Endothelial cell of umbilical vein (primary cell): ENCODE data around the gene HMGCS2. TPM values are rescaled to one million over a fixed set of nuclear protein-coding genes. Genes with fewer than 3 reads are reported as not detected.
"Not testable (repeated sequence)": the region's sequence is repeated elsewhere in the genome, so short reads cannot be mapped to it uniquely, and the experiment has no call there.

ENCODE experiments used
- BruUV-seq: library from RNA; stranded (reverse); fragments of 400-500 nt; replicated peaks from 2 replicates; lab custom pipeline; 2021; lab: Mats Ljungman, UMichigan
- CTCF ChIA-PET: fragments of 300-600, 350-600 bp; sonication (Branson Sonifier 250); formaldehyde crosslinking; loops from one replicate; lab custom pipeline; 2021; ENCODE audit warnings: antibody characterized with exemption, inconsistent platforms; lab: Charles Lee
- POLR2A ChIA-PET: fragments of 300-600, 350-600 bp; sonication (Branson Sonifier 250); formaldehyde crosslinking; loops from one replicate; lab custom pipeline; 2021; ENCODE audit warnings: antibody characterized with exemption, inconsistent platforms; lab: Charles Lee
- DNase-seq: peaks from one replicate; pipeline ENCODE4 v3.0.0-alpha.2; 2011; ENCODE audit warnings: low read depth, low spot score
- FAIRE-seq: peaks from 2 replicates; lab custom pipeline; 2011; peaks lifted over from hg19 to GRCh38; lab: Jason Lieb, UNC
- H2AFZ ChIP-seq: 2 replicates; pipeline ENCODE4 v1.6.0; 2012; ENCODE audit warnings: low read depth, low read length, control low read depth, inconsistent platforms
- H3K27ac ChIP-seq: 2 replicates; pipeline ENCODE4 v1.5.1; 2011; ENCODE audit warnings: low read depth, mild to moderate bottlenecking, control low read depth, low read length, moderate library complexity; ENCODE audit not compliant: insufficient read depth
- H3K27me3 ChIP-seq, 2 experiments: 2 replicates each; pipeline versions ENCODE4 v1.6.0 to v1.6.1; 2011; ENCODE audit warnings: low read length in 2 of 2, mixed read lengths in 1 of 2; ENCODE audit not compliant: control insufficient read depth in 2 of 2, insufficient read depth in 2 of 2
- H3K36me3 ChIP-seq, 2 experiments: 2 replicates in 1 of 2; 3 replicates in 1 of 2; pipeline ENCODE4 v1.5.1; 2011; ENCODE audit warnings: low read length in 2 of 2, mild to moderate bottlenecking in 1 of 2, moderate library complexity in 1 of 2; ENCODE audit not compliant: control insufficient read depth in 2 of 2, insufficient read depth in 2 of 2; ENCODE audit errors: extremely low read depth in 1 of 2
- H3K4me1 ChIP-seq: 3 replicates; pipeline ENCODE4 v1.5.1; 2011; ENCODE audit warnings: mild to moderate bottlenecking, low read length; ENCODE audit not compliant: control insufficient read depth, insufficient read depth; ENCODE audit errors: extremely low read depth
- H3K4me2 ChIP-seq: 2 replicates; pipeline ENCODE4 v1.6.1; 2011; ENCODE audit warnings: low read length, control low read depth, mixed read lengths; ENCODE audit not compliant: insufficient read depth
- H3K4me3 ChIP-seq, 3 experiments: fragments of 200-600 bp in 1 of 3; sonication (generic), shearing (Covaris generic) in 1 of 3; replicated peaks in 1 of 3; 2 replicates each; pipeline ENCODE4 v1.5.1; 2011 to 2016; ENCODE audit warnings: control low read depth in 3 of 3, low read length in 3 of 3, mild to moderate bottlenecking in 2 of 3, inconsistent platforms in 1 of 3, low read depth in 1 of 3, moderate library complexity in 1 of 3; ENCODE audit not compliant: insufficient read depth in 1 of 3
- H3K79me2 ChIP-seq: 2 replicates; pipeline ENCODE4 v1.6.0; 2012; ENCODE audit warnings: low read length, inconsistent platforms; ENCODE audit not compliant: control insufficient read depth, insufficient read depth
- H3K9ac ChIP-seq: replicated peaks from 2 replicates; pipeline ENCODE3; 2011; ENCODE audit warnings: low read length, control low read depth; ENCODE audit not compliant: insufficient read depth; ENCODE audit errors: extremely low read depth
- H3K9me1 ChIP-seq: replicated peaks from 3 replicates; pipeline ENCODE4 v1.6.0; 2011; ENCODE audit warnings: mild to moderate bottlenecking, low read length; ENCODE audit not compliant: control insufficient read depth, insufficient read depth; ENCODE audit errors: extremely low read depth
- H3K9me3 ChIP-seq: replicated peaks from 2 replicates; pipeline ENCODE4 v1.5.1; 2012; ENCODE audit warnings: low read length, inconsistent platforms; ENCODE audit not compliant: control insufficient read depth, insufficient read depth
- H4K20me1 ChIP-seq: replicated peaks from 2 replicates; pipeline ENCODE3; 2011; ENCODE audit warnings: mild to moderate bottlenecking, low read length; ENCODE audit not compliant: control insufficient read depth, insufficient read depth; ENCODE audit errors: extremely low read depth
- MYC ChIP-seq: IDR thresholded peaks from one replicate; pipeline ENCODE4 v1.6.1; 2011; ENCODE audit warnings: mild to moderate bottlenecking, low read depth, low read length
- dilution Hi-C: fragments of 300-500 bp; cut with MboI; formaldehyde crosslinking; loops from one replicate; pipeline ENCODE4 v1.15.0; 2019; ENCODE audit warnings: low sequenced_read_pairs; ENCODE audit not compliant: extremely low pct_ligation_motif_present
- intact Hi-C: fragments of 100-400 bp; cut with micrococcal nuclease; formaldehyde crosslinking; loops from one replicate; pipeline ENCODE4 v1.10.0; 2022
- polyA plus RNA-seq, 4 experiments: library from polyadenylated mRNA; depleted of rRNA in 3 of 4; stranded (reverse) in 3 of 4; unstranded in 1 of 4; fragments of >200 nt; gene quantifications; 2 replicates each; pipeline versions ENCODE4 v1.2.1 to v1.2.3, GENCODE V29; 2011 to 2012; ENCODE audit warnings: missing spikeins in 1 of 4
- total RNA-seq: library from RNA; stranded (reverse); gene quantifications from 2 replicates; pipeline ENCODE4 v1.2.3, GENCODE V29; 2021

Gene HMGCS2
- total and polyA plus RNA-seq, 2 donors (not counting 3 experiments of a cell fraction or from before 2014, with no cell fraction given) = not detected

DNA sequence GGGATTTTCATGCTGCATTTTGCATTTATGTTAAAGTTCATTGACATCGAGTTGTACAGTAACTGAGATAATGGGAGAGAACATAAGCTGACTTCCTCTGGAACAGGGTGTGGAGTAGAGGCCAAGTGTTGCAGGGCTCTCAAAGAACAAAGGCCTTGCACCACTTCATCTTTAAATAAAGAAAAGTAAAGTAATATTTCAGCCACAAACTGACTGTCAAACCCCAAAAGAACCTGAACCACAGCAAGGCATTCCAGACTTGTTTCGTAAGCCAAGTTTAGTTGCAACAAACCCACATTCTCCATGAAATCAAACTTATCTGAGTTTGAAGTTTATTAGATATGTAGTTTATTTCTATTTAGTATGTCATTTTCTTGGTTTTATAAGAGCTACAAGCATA, 19.1 kb upstream of the HMGCS2 start:
- no TSS peak for BruUV-seq
- POLR2A ChIA-PET = no interaction called here
- peaks cover 7 to 12% of the 10 kb centered on the region in 2 experiments for H3K27me3 ChIP-seq
- dilution Hi-C loops = no loop called here
- no peaks in the 10 kb centered on the region for H3K79me2 ChIP-seq
- no peak overlapping the region for H3K4me3 ChIP-seq
- no peak overlapping the region for H3K27ac ChIP-seq
- H4K20me1 ChIP-seq = no peaks in the 10 kb centered on the region
- H3K9ac ChIP-seq = no peak overlapping the region
- H3K9me1 ChIP-seq = no peaks in the 10 kb centered on the region
- no peak for TF ChIP-seq MYC
- CTCF ChIA-PET = no interaction called here
- H2AFZ ChIP-seq = no peak overlapping the region
- DNase-seq = no peak
- H3K4me1 ChIP-seq = no peaks in the 10 kb centered on the region
- no peak for FAIRE-seq
- no peaks in the 10 kb centered on the region for H3K9me3 ChIP-seq
- no peak overlapping the region for H3K4me2 ChIP-seq
- H3K36me3 ChIP-seq = no peaks in the 10 kb centered on the region
- intact Hi-C loops = no loop called here

DNA sequence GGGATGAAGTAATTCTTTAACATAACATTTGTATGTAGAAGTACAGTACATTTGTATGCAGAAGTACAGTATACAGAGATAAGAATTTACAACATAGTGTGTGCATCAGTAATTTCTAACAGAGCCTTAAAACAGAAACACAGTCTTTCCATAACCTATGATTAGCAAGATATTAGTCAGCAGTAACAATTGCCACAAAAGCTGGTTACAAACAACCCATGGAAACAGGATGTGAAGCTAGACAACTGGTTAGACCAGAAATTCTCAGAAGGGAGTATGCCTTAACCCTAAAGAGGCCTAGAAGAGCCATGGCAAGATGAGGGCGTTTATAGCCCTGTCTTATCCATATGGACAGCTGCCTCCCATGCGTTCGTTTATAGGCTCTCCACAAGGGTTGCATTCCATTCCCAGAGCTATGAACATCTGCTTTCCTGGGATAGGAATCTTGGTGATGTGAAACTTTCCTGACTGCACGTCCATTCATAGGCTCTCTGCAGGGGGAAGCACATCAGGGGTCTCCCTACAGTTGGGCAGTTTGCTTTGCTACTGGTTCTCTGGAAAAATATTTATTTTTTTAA, 17.9 kb upstream of the HMGCS2 start:
- H3K9me3 ChIP-seq, FAIRE-seq, H3K36me3 ChIP-seq, H3K9ac ChIP-seq, H3K79me2 ChIP-seq, intact Hi-C loops, DNase-seq, H2AFZ ChIP-seq, H3K4me1 ChIP-seq, dilution Hi-C loops, H3K4me3 ChIP-seq, CTCF ChIA-PET, H3K9me1 ChIP-seq, POLR2A ChIA-PET, H3K27ac ChIP-seq, H4K20me1 ChIP-seq, BruUV-seq, H3K4me2 ChIP-seq: not testable (repeated sequence)
- H3K27me3 ChIP-seq = peaks cover 10 to 12% of the 10 kb centered on the region in 2 experiments

DNA sequence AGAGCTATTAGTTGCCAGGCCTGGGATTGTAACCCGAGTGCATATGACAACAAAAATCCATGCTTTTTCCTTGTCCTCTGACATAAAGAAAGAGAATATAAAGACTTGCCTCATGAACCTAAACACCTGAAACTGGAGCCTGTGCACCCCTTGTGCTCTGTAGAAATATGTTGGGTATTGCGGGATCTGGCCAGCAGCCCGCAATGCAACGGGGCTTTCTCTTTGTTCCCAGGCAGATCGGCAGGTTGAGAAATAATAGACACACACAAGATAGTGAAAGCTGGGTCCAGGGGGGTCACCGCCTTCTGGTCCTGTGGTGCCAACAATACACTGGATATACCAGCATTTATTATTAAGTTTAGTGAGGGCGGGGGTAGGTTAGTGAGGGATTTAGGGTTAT, 17.3 kb upstream of the HMGCS2 start:
- H3K4me2 ChIP-seq, FAIRE-seq, H3K9me3 ChIP-seq, intact Hi-C loops, DNase-seq, POLR2A ChIA-PET, H3K9ac ChIP-seq, dilution Hi-C loops, H4K20me1 ChIP-seq, CTCF ChIA-PET, H3K79me2 ChIP-seq, H3K9me1 ChIP-seq, H3K27ac ChIP-seq, BruUV-seq, H3K4me1 ChIP-seq, H3K4me3 ChIP-seq, H2AFZ ChIP-seq, H3K36me3 ChIP-seq: not testable (repeated sequence)
- peaks cover 12% of the 10 kb centered on the region in 2 experiments for H3K27me3 ChIP-seq
